ENCODE measurements around the gene LMO7.

LMO7 gene

DNA sequence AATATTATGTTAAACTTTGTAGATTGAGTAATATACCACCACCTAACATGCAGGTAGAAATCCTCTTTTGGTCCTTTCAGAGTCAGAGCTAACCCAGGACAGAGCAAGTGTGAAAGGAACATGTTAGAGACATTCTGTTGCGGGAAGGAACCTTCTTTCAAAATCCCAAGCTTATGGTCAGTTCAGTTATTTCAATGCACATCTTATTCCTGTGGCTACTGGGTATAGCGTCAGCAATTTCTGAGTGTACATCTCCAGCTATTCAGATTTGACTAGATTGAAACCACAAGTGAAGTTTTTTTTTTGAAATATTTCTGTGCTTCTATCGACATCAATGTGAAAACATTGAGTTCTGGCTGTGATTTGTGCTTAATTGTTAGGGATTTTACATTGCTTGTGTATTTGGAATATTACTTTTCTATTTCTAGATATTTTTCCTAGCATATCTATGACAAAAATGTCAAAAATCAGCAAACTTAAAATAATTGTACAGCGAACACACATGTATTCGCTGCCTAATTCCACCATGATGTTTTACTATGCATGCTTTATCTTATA lies 165.3 kb downstream of the LMO7 start:
- no peak for DNase-seq (ENCODE audit: low read depth)

DNA sequence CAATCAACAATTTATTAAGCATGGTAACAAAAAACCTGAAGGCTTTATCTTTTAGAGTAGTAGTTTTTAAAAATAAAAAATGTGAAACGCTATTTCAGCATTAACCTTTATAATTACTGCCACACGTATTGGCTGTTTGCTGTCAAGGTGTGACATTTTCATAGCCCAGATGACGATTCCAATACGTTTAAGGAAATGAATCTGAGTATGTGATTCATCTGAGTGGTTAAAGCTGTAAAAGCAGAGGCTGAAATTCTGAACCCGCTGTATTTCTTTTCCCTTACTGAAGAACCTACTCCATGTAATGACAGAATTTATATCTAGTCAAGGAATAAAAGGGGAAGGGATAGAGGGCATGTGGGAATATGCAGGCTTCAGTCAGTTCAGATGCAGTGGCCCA lies 166.0 kb downstream of the LMO7 start:
- no peak for DNase-seq (ENCODE audit: low read depth)

DNA sequence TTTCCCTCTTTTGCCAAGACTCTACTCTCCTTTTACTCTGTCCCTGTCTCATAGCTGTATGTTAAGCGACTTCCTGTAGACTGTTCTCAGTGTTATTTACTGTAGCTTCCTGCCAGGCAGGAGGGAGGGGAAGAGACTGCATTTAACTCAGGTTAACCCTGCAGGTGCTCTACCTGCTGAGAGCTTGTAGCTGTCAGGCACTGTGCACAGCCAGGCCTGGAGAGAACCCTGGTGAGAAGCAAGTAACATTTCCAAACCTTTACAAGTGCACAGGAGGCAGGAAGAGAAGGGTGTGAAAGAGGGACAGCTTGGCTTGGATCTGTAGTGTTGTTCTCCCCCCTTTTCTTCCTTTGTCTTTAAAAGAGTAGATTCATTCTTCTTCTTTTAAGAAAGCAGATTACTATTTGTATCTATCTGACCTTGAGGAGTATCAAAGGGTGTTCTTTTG lies 167.1 kb downstream of the LMO7 start:
- no peak for DNase-seq (ENCODE audit: low read depth)

DNA sequence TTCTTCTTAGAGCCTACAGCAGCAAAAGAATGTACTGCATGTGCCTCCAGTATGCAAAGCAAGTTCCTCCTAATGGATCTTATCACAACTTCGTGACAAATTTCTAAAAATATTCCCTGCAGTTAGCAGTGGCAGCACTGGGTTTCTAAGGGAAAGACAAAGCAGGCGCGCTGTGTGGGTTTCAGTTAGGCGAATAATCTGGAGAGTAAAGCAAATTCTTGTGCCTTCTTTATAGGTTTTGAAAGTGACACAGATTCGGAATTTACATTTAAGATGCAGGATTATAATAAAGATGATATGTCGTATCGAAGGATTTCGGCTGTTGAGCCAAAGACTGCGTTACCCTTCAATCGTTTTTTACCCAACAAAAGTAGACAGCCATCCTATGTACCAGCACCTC lies 167.9 kb downstream of the LMO7 start:
- DNase-seq (ENCODE audit: low read depth), result no peak

GRCh38 chr13:75804605-75805004 lies 168.5 kb downstream of the LMO7 start:
- DNase-seq (ENCODE audit: low read depth), result no peak

DNA sequence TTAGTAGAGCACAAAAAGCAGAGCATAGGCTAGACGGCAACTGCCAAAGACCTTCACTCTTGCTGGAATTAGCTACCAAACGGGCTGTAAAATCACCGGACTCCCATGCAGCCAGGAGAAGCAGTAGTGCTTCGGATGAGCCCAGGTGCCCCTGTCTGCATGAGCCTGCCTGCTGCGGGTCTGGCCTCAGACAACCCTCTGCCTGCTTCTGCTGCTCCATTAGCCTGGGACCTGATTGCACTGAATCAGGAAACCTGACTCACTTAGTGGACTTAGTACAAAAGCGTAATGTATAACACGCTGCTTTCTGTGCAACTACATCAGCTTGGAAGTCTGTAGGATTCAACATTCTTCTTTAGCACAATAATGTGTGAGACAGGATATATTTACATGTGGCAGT lies 170.0 kb downstream of the LMO7 start:
- no peak for DNase-seq (ENCODE audit: low read depth)

DNA sequence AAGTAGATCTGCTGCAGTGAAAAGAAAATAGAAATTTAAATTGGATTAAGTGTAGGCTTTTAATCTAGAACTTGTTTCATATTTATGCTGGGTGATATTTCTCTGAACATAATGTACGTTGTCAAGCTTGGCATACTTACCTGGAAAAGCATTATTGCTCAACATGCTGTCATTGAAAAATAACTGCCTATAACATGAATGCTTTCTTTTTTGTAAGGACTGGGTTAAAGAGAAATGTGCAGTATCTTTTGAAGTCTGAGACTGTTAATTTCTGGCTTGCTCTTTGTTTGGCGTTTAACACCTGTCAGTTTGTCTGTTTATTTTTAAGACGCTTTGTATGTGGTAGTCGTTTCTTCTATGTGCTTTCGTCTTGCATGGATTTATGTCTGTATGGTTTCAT lies 175.2 kb downstream of the LMO7 start:
- DNase-seq (ENCODE audit: low read depth), result no peak

- DNase-seq (ENCODE audit: low read depth), result no peak
Observed at GRCh38 chr13:75811841-75812240, 175.7 kb downstream of the LMO7 start.

GRCh38 chr13:75812751-75813181 lies 176.6 kb downstream of the LMO7 start:
- DNase-seq (ENCODE audit: low read depth), result no peak

- no peak for DNase-seq (ENCODE audit: low read depth)
Observed at GRCh38 chr13:75813323-75813722, 177.2 kb downstream of the LMO7 start.

GRCh38 chr13:75818179-75818967 lies 182.2 kb downstream of the LMO7 start:
- no peak for DNase-seq (ENCODE audit: low read depth)

DNA sequence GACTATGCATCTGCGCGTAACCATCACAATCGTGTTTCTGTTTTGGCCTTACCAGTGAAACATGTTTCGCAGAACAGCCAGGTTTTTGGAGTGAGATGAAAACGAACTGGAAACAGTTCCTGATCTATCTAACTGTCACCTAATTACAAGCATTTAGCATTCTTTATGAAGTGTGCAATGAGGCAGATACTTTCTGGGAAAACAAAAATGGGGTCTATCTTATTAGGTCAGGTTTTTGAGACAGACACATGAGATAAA lies 182.8 kb downstream of the LMO7 start:
- DNase-seq (ENCODE audit: low read depth), result no peak

DNA sequence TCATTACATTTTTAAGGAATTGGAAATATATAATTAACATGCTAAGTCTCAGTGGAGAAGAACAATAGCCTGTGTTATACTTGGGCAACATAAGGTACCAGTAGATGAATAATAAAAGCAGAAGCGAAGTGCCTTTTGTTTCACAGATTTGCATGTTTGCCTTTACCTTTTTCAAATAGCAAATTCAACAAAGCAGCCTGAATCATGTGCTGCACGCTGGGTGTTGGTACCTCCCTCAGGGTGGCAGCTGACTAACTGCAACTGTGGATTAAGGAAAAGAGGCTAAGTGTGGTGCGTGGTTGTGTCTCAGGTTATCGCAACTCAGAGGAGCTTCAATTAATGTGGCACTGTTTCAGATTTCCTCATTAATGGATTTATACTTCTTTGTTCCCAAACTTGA lies 189.0 kb downstream of the LMO7 start:
- DNase-seq (ENCODE audit: low read depth), result no peak

GRCh38 chr13:75825594-75825993 lies 189.5 kb downstream of the LMO7 start:
- DNase-seq (ENCODE audit: low read depth), result no peak

- DNase-seq (ENCODE audit: low read depth), result no peak
Observed at GRCh38 chr13:75826391-75826790, 190.3 kb downstream of the LMO7 start.

DNA sequence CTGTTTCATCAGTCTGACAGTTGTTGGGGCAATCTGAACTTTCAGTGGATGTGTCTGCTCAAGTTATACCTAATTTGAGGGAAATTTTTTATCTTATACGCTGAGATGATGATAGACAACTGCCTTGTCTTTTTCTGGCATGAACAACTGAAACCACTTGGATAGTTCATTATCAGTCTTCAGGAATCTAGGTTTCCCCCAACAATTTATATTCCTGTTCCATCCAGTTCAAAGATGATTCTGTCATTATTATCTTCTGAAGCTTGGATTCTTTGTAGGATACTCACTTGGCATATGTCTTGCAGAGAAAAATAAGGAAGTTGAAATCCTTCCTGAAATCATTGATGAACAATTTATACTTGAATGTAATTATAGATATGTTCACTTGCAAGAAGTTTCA lies 193.7 kb downstream of the LMO7 start:
- DNase-seq (ENCODE audit: low read depth), result no peak

DNA sequence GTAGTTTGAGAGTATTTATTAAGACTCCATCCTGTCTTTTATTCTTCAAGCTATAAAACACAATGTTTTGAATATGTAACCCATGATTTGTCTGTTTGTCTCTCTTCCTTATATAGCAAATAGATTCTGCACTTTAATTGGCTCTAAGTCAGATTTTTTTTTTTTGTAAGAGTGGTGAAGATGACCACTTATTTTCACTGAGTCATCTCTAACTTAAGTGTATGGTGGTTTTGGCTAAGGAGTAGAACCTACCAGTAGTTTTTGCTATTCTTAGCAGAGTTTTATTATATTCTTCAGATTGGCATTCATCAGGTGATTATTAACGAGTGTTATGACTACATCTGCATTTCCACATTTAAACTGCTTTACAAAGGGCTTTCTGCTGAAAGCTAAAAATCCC lies 194.7 kb downstream of the LMO7 start:
- DNase-seq (ENCODE audit: low read depth), result no peak

DNA sequence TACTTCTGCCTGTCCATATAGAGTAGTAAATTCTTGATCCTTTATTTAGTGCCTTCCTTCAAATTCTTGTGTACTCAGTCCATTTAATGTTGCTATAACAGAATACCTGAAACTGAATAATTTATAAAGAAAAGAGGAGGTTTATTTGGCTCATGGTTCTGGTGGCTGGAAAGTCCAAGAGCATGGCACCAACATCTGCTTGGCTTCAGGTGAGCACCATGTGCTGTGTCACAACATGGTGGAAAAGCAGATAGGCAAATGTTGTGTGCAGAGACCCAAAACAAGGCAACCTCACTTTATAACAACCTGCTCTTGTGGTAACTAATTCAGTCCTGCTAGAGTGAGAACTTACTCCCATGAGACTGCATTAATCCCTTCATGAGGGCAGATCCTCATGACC lies 195.3 kb downstream of the LMO7 start:
- DNase-seq (ENCODE audit: low read depth), result no peak

- DNase-seq (ENCODE audit: low read depth), result no peak
Observed at GRCh38 chr13:75832812-75833211, 196.7 kb downstream of the LMO7 start.

DNA sequence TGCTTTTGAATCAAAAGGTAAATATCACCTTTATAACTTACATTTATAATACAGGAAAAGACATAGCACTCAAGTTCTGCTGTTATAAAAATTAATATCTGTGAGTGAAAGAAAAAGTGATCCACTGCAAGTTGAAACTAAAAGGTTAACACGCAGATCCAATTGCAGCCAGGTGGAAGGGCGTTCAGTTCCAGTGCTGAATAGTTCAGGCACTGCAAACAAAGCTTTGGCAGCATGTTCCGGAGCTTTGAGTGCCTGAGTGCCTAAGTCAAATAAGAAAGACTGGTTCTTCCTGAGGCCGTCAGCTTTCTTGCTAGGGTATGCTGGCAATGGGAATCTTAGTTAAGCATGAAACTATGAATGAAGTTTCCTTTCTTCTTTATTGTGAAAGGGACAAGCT lies 200.3 kb downstream of the LMO7 start:
- no peak for DNase-seq (ENCODE audit: low read depth)

- no peak for DNase-seq (ENCODE audit: low read depth)
Observed at GRCh38 chr13:75838366-75839005, 202.4 kb downstream of the LMO7 start.

- DNase-seq (ENCODE audit: low read depth), result no peak
Observed at GRCh38 chr13:75839406-75839805, 203.3 kb downstream of the LMO7 start.

- no peak for DNase-seq (ENCODE audit: low read depth)
Observed at GRCh38 chr13:75841905-75842304, 205.8 kb downstream of the LMO7 start.

GRCh38 chr13:75843074-75843473 lies 206.9 kb downstream of the LMO7 start:
- no peak for DNase-seq (ENCODE audit: low read depth)

All from activated gamma-delta T cell treated with anti-CD3 and anti-CD28 coated beads, Interleukin-2, amount 50 U/mL, for 16 hours (primary cell).